ENCODE measurements around the gene MMS19.

MMS19 gene

GRCh38 chr10:97510686-97511085 lies 12.5 kb upstream of the MMS19 start:
- no peak for DNase-seq (ENCODE audit: low read depth)
- no peak overlapping the region for H3K4me3 ChIP-seq (ENCODE audit: control insufficient read depth, low read depth, low read length)
- TF ChIP-seq, protein P1, sequence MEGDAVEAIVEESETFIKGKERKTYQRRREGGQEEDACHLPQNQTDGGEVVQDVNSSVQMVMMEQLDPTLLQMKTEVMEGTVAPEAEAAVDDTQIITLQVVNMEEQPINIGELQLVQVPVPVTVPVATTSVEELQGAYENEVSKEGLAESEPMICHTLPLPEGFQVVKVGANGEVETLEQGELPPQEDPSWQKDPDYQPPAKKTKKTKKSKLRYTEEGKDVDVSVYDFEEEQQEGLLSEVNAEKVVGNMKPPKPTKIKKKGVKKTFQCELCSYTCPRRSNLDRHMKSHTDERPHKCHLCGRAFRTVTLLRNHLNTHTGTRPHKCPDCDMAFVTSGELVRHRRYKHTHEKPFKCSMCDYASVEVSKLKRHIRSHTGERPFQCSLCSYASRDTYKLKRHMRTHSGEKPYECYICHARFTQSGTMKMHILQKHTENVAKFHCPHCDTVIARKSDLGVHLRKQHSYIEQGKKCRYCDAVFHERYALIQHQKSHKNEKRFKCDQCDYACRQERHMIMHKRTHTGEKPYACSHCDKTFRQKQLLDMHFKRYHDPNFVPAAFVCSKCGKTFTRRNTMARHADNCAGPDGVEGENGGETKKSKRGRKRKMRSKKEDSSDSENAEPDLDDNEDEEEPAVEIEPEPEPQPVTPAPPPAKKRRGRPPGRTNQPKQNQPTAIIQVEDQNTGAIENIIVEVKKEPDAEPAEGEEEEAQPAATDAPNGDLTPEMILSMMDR (IDR thresholded peaks at IDR 0.05; ENCODE audit: control insufficient read depth, insufficient read depth, low read depth, low read length, missing control alignments) = no peak

DNA sequence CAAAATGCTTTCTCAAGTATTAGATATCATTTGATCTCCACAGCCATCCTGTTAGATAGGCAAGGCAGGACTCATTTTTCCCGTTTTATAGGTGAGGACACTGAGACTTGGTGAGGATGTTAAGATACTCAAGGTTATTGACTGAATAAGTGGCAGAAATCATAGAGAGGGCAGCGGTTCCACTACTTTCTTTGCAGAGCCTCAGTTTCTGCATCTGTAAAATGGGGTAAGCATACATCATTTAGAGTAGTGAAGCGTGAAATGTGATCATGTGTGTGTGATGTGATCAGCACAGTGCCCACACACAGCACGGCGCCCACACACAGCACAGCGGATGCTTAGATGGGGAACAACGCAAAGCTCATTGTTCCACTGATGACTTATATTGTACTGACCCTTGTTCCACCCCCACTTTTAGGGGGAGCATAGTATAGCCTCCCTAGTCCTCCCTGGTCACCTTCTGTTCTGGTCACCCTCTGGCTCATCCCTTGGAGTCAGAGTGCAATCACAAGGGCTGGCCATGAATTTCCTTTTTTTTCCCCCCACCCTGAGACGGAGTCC lies 11.0 kb upstream of the MMS19 start:
- DNase-seq (ENCODE audit: low read depth) = no peak
- no peak overlapping the region for H3K4me3 ChIP-seq (ENCODE audit: control insufficient read depth, low read depth, low read length)
- TF ChIP-seq, protein P1 (IDR thresholded peaks at IDR 0.05; ENCODE audit: control insufficient read depth, insufficient read depth, low read depth, low read length, missing control alignments) = no peak

GRCh38 chr10:97508342-97508741 lies 10.1 kb upstream of the MMS19 start:
- H3K4me3 ChIP-seq (ENCODE audit: control insufficient read depth, low read depth, low read length) = no peak overlapping the region
- DNase-seq (ENCODE audit: low read depth) = no peak
- TF ChIP-seq, protein P1 (IDR thresholded peaks at IDR 0.05; ENCODE audit: control insufficient read depth, insufficient read depth, low read depth, low read length, missing control alignments) = no peak

- no peak for DNase-seq (ENCODE audit: low read depth)
- H3K4me3 ChIP-seq (ENCODE audit: control insufficient read depth, low read depth, low read length) = no peak overlapping the region
- TF ChIP-seq, protein P1 (IDR thresholded peaks at IDR 0.05; ENCODE audit: control insufficient read depth, insufficient read depth, low read depth, low read length, missing control alignments) = no peak
These were observed 8.2 kb upstream of the MMS19 start for GRCh38 chr10:97506199-97506991.

GRCh38 chr10:97505152-97505551 lies 6.9 kb upstream of the MMS19 start:
- TF ChIP-seq, protein P1 (IDR thresholded peaks at IDR 0.05; ENCODE audit: control insufficient read depth, insufficient read depth, low read depth, low read length, missing control alignments) = no peak
- no peak overlapping the region for H3K4me3 ChIP-seq (ENCODE audit: control insufficient read depth, low read depth, low read length)
- no peak for DNase-seq (ENCODE audit: low read depth)

- no peak for DNase-seq (ENCODE audit: low read depth)
- H3K4me3 ChIP-seq (ENCODE audit: control insufficient read depth, low read depth, low read length) = no peak overlapping the region
- TF ChIP-seq, protein P1 (IDR thresholded peaks at IDR 0.05; ENCODE audit: control insufficient read depth, insufficient read depth, low read depth, low read length, missing control alignments) = no peak
These were observed 5.2 kb upstream of the MMS19 start for GRCh38 chr10:97503406-97503805.

Measured in AG09309 (cell line).